GM18498 (cell line): ENCODE results near the gene MLN.

Experiments
- ATAC-seq: cut with Tn5 transposase; IDR thresholded peaks from one replicate; pipeline ENCODE4 v1.9.1; 2021; ENCODE audit warnings: mild to moderate bottlenecking, moderate library complexity; ENCODE audit not compliant: unreplicated experiment

The MLN gene

GRCh38 chr6:33790910-33791309, 12.9 kb downstream of the MLN start:
- ATAC-seq: no peak

- ATAC-seq: no peak
These were observed 13.4 kb downstream of the MLN start for GRCh38 chr6:33790379-33790778.

- ATAC-seq: no peak
These were observed 14.3 kb downstream of the MLN start for GRCh38 chr6:33789550-33789895.

- ATAC-seq: peak; percentile 88
These were observed 14.9 kb downstream of the MLN start, which contains the start of gene LEMD2 for GRCh38 chr6:33788694-33789549. TSS of gene LEMD2 (minus strand) at chr6:33789130. CDS start at chr6:33789116, 14 bp downstream.

- ATAC-seq: peak; percentile 50
These were observed 15.7 kb downstream of the MLN start for GRCh38 chr6:33787954-33788693.

- no peak for ATAC-seq
These were observed 16.4 kb downstream of the MLN start for GRCh38 chr6:33787346-33787953.

GRCh38 chr6:33786736-33787135, 17.1 kb downstream of the MLN start:
- no peak for ATAC-seq

- no peak for ATAC-seq
These were observed 18.0 kb downstream of the MLN start for GRCh38 chr6:33785778-33786177.

- ATAC-seq: no peak
These were observed 19.0 kb downstream of the MLN start for GRCh38 chr6:33784787-33785186.

GRCh38 chr6:33783781-33784520, 19.9 kb downstream of the MLN start:
- ATAC-seq: no peak

GRCh38 chr6:33782561-33782960, 21.2 kb downstream of the MLN start:
- no peak for ATAC-seq

- ATAC-seq: no peak
These were observed 22.4 kb downstream of the MLN start for GRCh38 chr6:33781131-33781975.

- ATAC-seq: no peak
These were observed 23.9 kb downstream of the MLN start for GRCh38 chr6:33779895-33780294.

GRCh38 chr6:33779290-33779689, 24.5 kb downstream of the MLN start:
- no peak for ATAC-seq

- ATAC-seq: no peak
These were observed 25.2 kb downstream of the MLN start for GRCh38 chr6:33778444-33779121.

- ATAC-seq: no peak
These were observed 26.1 kb downstream of the MLN start for GRCh38 chr6:33777398-33778388.

GRCh38 chr6:33776764-33777163, 27.0 kb downstream of the MLN start:
- ATAC-seq: no peak

- ATAC-seq: no peak
These were observed 27.6 kb downstream of the MLN start for GRCh38 chr6:33776186-33776585.
